ENCODE results near the gene TCF20. TPM values are rescaled to one million over a fixed set of nuclear protein-coding genes. Genes with fewer than 3 reads are reported as not detected.

Gene TCF20
- total and polyA plus RNA-seq, 2 experiments from 2014 or later: 0.64 to 17.2 TPM

GRCh38 chr22:42288791-42289190 lies 18.3 kb upstream of the TCF20 start:
- H3K4me2 ChIP-seq (ENCODE audit: unreplicated experiment): no peak overlapping the region
- in situ Hi-C loops (cut with MboI): no loop called here
- H4K20me1 ChIP-seq (ENCODE audit: insufficient read depth): no peaks in the 10 kb centered on the region
- H3K9me3 ChIP-seq (ENCODE audit: low read depth): no peaks in the 10 kb centered on the region
- H3K36me3 ChIP-seq (ENCODE audit: low read depth): no peaks in the 10 kb centered on the region
- no peaks in the 10 kb centered on the region for H3K79me2 ChIP-seq (ENCODE audit: insufficient read depth)
- DNase-seq: no peak
- H3K27ac ChIP-seq: no peak overlapping the region
- no peak overlapping the region for H2AFZ ChIP-seq
- no peak overlapping the region for H3K9ac ChIP-seq
- TF ChIP-seq EZH2 (IDR thresholded peaks at IDR 0.05; ENCODE audit: insufficient read depth, poor library complexity, severe bottlenecking): no peak
- TF ChIP-seq EZH2phosphoT487 (IDR thresholded peaks at IDR 0.05; ENCODE audit: insufficient read depth, low read depth): no peak
- H3F3A ChIP-seq (ENCODE audit: insufficient read depth): no peaks in the 10 kb centered on the region
- H3K27me3 ChIP-seq (replicated peaks; ENCODE audit: insufficient read depth): peaks cover 4% of the 10 kb centered on the region; the same call in 1 of the 2 replicates
- H3K4me3 ChIP-seq: no peak overlapping the region
- H3K4me1 ChIP-seq (ENCODE audit: insufficient read depth): no peaks in the 10 kb centered on the region
- no peaks in the 10 kb centered on the region for H3K9me2 ChIP-seq (ENCODE audit: insufficient read depth)
- 78 to 83% methylated on average over 5 of the region's 5 CpGs for WGBS, 2 experiments (ENCODE audit: low coverage in 1 of 2, low lambda C conversion rate in 2 of 2, missing lambda C conversion rate in 2 of 2)

- no peak overlapping the region for H3K9ac ChIP-seq
- in situ Hi-C loops (cut with MboI): no loop called here
- no peaks in the 10 kb centered on the region for H3K79me2 ChIP-seq (ENCODE audit: insufficient read depth)
- no peak overlapping the region for H3K4me2 ChIP-seq (ENCODE audit: unreplicated experiment)
- no peak overlapping the region for H3K27ac ChIP-seq
- H3K9me2 ChIP-seq (ENCODE audit: insufficient read depth): no peaks in the 10 kb centered on the region
- no peaks in the 10 kb centered on the region for H3F3A ChIP-seq (ENCODE audit: insufficient read depth)
- no peaks in the 10 kb centered on the region for H3K36me3 ChIP-seq (ENCODE audit: low read depth)
- WGBS, 2 experiments (ENCODE audit: low coverage in 1 of 2, low lambda C conversion rate in 2 of 2, missing lambda C conversion rate in 2 of 2): 62 to 64% methylated on average over 8 of the region's 8 CpGs
- no peak for DNase-seq
- TF ChIP-seq EZH2 (IDR thresholded peaks at IDR 0.05; ENCODE audit: insufficient read depth, poor library complexity, severe bottlenecking) (no peak), EZH2phosphoT487 (IDR thresholded peaks at IDR 0.05; ENCODE audit: insufficient read depth, low read depth) (no peak)
- no peak overlapping the region for H2AFZ ChIP-seq
- peaks cover 4% of the 10 kb centered on the region; the same call in 1 of the 2 replicates for H3K27me3 ChIP-seq (replicated peaks; ENCODE audit: insufficient read depth)
- no peaks in the 10 kb centered on the region for H3K9me3 ChIP-seq (ENCODE audit: low read depth)
- no peaks in the 10 kb centered on the region for H3K4me1 ChIP-seq (ENCODE audit: insufficient read depth)
- no peak overlapping the region for H3K4me3 ChIP-seq
- H4K20me1 ChIP-seq (ENCODE audit: insufficient read depth): no peaks in the 10 kb centered on the region
Measured at GRCh38 chr22:42287174-42287890, 16.9 kb upstream of the TCF20 start.

- in situ Hi-C loops (cut with MboI): no loop called here
- TF ChIP-seq EZH2 (IDR thresholded peaks at IDR 0.05; ENCODE audit: insufficient read depth, poor library complexity, severe bottlenecking) (no peak), EZH2phosphoT487 (IDR thresholded peaks at IDR 0.05; ENCODE audit: insufficient read depth, low read depth) (no peak)
Measured at GRCh38 chr22:42286205-42286604, 15.8 kb upstream of the TCF20 start.

GRCh38 chr22:42285604-42286003 lies 15.2 kb upstream of the TCF20 start:
- Histone ChIP-seq H3F3A (ENCODE audit: insufficient read depth) (no peaks in the 10 kb centered on the region), H3K4me1 (ENCODE audit: insufficient read depth) (no peaks in the 10 kb centered on the region), H4K20me1 (ENCODE audit: insufficient read depth) (no peaks in the 10 kb centered on the region), H2AFZ (no peak overlapping the region), H3K4me2 (ENCODE audit: unreplicated experiment) (no peak overlapping the region), H3K79me2 (ENCODE audit: insufficient read depth) (no peaks in the 10 kb centered on the region), H3K36me3 (ENCODE audit: low read depth) (no peaks in the 10 kb centered on the region), H3K4me3 (no peak overlapping the region), H3K9me3 (ENCODE audit: low read depth) (no peaks in the 10 kb centered on the region), H3K9ac (no peak overlapping the region), H3K27ac (no peak overlapping the region), H3K27me3 (replicated peaks; ENCODE audit: insufficient read depth) (peaks cover 4% of the 10 kb centered on the region; the same call in 1 of the 2 replicates), H3K9me2 (ENCODE audit: insufficient read depth) (no peaks in the 10 kb centered on the region)
- in situ Hi-C loops (cut with MboI): no loop called here
- TF ChIP-seq EZH2 (IDR thresholded peaks at IDR 0.05; ENCODE audit: insufficient read depth, poor library complexity, severe bottlenecking) (no peak), EZH2phosphoT487 (IDR thresholded peaks at IDR 0.05; ENCODE audit: insufficient read depth, low read depth) (no peak)
- no peak for DNase-seq
- WGBS, 2 experiments (ENCODE audit: low coverage in 1 of 2, low lambda C conversion rate in 2 of 2, missing lambda C conversion rate in 2 of 2): 83 to 91% methylated on average over 5 of the region's 5 CpGs

More at GRCh38 chr22:42286205-42286604, 15.8 kb upstream of the TCF20 start:
- Histone ChIP-seq H3K9ac (no peak overlapping the region), H3K4me1 (ENCODE audit: insufficient read depth) (no peaks in the 10 kb centered on the region), H3K36me3 (ENCODE audit: low read depth) (no peaks in the 10 kb centered on the region), H3F3A (ENCODE audit: insufficient read depth) (no peaks in the 10 kb centered on the region), H3K9me3 (ENCODE audit: low read depth) (no peaks in the 10 kb centered on the region), H3K79me2 (ENCODE audit: insufficient read depth) (no peaks in the 10 kb centered on the region), H3K4me3 (no peak overlapping the region), H3K4me2 (ENCODE audit: unreplicated experiment) (no peak overlapping the region), H3K9me2 (ENCODE audit: insufficient read depth) (no peaks in the 10 kb centered on the region), H3K27ac (no peak overlapping the region), H3K27me3 (replicated peaks; ENCODE audit: insufficient read depth) (peaks cover 4% of the 10 kb centered on the region; the same call in 1 of the 2 replicates), H2AFZ (no peak overlapping the region), H4K20me1 (ENCODE audit: insufficient read depth) (no peaks in the 10 kb centered on the region)
- WGBS, 2 experiments (ENCODE audit: low coverage in 1 of 2, low lambda C conversion rate in 2 of 2, missing lambda C conversion rate in 2 of 2): 96 to 98% methylated on average over 3 of the region's 3 CpGs
- DNase-seq: no peak
